Measurements from ENCODE around the gene AASDHPPT. TPM values are rescaled to one million over a fixed set of nuclear protein-coding genes. Genes with fewer than 3 reads are reported as not detected.
A peak's percentile ranks its signal among the peaks of the same experiment; 100 is the strongest.

Gene AASDHPPT
- polyA plus RNA-seq, 1 of the 3 experiments (the other 2 are of a cell fraction), result 19.1 TPM

DNA sequence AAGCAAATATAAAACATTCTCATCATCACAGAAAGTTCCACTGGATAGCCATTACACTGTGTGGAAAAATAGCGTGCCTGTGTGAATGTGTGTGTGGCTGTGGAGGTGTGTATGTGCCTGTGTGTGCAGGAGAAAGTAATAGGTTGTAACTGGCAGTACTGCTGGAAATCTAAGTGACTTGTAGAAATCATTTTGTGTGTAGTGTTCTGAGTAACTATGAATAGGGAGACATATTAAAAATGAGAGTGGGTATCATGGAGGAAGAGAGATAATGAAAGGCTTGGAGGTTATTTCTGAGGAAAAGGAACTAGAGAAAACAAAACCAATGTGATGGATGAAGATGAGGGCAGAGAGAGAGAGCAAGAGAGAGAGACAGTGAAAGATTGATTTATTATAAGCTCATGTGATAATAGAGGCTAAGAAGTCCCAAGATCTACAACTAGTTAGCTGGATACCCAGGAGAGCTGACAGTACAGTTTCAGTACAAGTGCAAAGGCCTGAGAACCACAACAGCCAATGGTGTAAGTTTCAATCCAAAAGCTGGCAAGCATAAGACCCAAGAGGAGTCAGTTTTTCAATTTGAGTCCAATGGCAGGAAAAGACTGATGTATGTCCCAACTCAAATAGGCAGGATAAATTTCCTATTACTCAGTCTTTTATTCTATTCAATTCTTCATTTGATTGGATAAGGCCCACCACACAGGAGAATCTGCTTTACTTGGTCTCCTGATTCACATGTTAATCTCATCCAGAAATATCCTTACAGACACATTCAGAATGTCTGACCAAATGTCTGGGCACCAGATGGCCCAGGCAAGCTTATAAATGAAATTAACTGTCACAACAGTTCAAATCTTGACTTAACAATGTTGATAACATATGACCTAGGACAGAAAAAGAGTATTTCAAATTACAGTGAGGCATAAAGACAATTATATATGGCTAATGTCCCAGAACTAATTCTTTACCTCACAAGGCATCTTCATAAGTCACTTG lies 15.2 kb upstream of the AASDHPPT start:
- Histone ChIP-seq H4K20me1 (ENCODE audit: insufficient read depth) (no peaks in the 10 kb centered on the region), H3K27me3 (ENCODE audit: insufficient read depth) (no peaks in the 10 kb centered on the region), H3K36me3 (replicated peaks in 1 of 2; ENCODE audit: control insufficient read depth in 1 of 2, insufficient read depth in 2 of 2, low read length in 1 of 2) (no peaks in the 10 kb centered on the region), H3K27ac (ENCODE audit: low read depth in 2 of 2, low read length in 1 of 2) (peak overlapping the region in 1 of 2 experiments; percentile 80; a peak in 1 of 4 replicates), H3K4me1 (ENCODE audit: control insufficient read depth in 1 of 2, insufficient read depth in 2 of 2, low read depth in 1 of 2, low read length in 1 of 2) (no peaks in the 10 kb centered on the region; a peak in 1 of 4 replicates), H3K9me2 (no peaks in the 10 kb centered on the region), H3F3A (replicated peaks; ENCODE audit: insufficient read depth) (no peaks in the 10 kb centered on the region), H3K9me3 (no peaks in the 10 kb centered on the region), H3K79me2 (ENCODE audit: insufficient read depth) (no peaks in the 10 kb centered on the region; the same call in 1 of the 2 replicates), H3K9ac (no peak overlapping the region), H3K4me3 (ENCODE audit: low read depth in 2 of 2, low read length in 1 of 2) (no peak overlapping the region), H2AFZ (ENCODE audit: low read depth) (no peak overlapping the region), H3K4me2 (no peak overlapping the region)
- peak; percentile 36 for DNase-seq
- ChIA-PET POLR2A (no interaction called here), CTCF (interaction anchor here (1.0 kb wide), 1 partner anchor 20 kb away, joined by 3 read pairs; no protein-coding TSS in a partner anchor)
- 92% methylated on average over 1 of the region's 1 CpG for WGBS (ENCODE audit: low lambda C conversion rate)
- TF ChIP-seq RCOR1 (IDR thresholded peaks at IDR 0.05; ENCODE audit: low read length) (peak; percentile 97), POLR2AphosphoS5 (IDR thresholded peaks at IDR 0.05; ENCODE audit: low read depth, low read length) (peak; percentile 52; the same call in 1 of the 2 replicates), GABPA (IDR thresholded peaks at IDR 0.05; ENCODE audit: low read depth) (no peak), EP300 (IDR thresholded peaks at IDR 0.05; ENCODE audit: borderline replicate concordance in 1 of 2, low read depth in 1 of 2, low read length in 1 of 2) (peak in 1 of 2 experiments; percentile 59; a peak in 1 of 4 replicates), MXI1 (IDR thresholded peaks at IDR 0.05; ENCODE audit: low read depth, low read length) (no peak), TCF12 (IDR thresholded peaks at IDR 0.05) (peak; percentile 77; the same call in 1 of the 2 replicates), GATA2 (CRISPR knock-in tag; IDR thresholded peaks at IDR 0.05) (peak; percentile 40; the same call in 1 of the 2 replicates), CHD2 (IDR thresholded peaks at IDR 0.05; ENCODE audit: low read length, partially characterized antibody) (peak; percentile 35)
- TF ChIP-seq, protein P1, sequence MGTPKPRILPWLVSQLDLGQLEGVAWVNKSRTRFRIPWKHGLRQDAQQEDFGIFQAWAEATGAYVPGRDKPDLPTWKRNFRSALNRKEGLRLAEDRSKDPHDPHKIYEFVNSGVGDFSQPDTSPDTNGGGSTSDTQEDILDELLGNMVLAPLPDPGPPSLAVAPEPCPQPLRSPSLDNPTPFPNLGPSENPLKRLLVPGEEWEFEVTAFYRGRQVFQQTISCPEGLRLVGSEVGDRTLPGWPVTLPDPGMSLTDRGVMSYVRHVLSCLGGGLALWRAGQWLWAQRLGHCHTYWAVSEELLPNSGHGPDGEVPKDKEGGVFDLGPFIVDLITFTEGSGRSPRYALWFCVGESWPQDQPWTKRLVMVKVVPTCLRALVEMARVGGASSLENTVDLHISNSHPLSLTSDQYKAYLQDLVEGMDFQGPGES (IDR thresholded peaks at IDR 0.05; ENCODE audit: low read depth, low read length), result no peak
- TF ChIP-seq, protein P2, sequence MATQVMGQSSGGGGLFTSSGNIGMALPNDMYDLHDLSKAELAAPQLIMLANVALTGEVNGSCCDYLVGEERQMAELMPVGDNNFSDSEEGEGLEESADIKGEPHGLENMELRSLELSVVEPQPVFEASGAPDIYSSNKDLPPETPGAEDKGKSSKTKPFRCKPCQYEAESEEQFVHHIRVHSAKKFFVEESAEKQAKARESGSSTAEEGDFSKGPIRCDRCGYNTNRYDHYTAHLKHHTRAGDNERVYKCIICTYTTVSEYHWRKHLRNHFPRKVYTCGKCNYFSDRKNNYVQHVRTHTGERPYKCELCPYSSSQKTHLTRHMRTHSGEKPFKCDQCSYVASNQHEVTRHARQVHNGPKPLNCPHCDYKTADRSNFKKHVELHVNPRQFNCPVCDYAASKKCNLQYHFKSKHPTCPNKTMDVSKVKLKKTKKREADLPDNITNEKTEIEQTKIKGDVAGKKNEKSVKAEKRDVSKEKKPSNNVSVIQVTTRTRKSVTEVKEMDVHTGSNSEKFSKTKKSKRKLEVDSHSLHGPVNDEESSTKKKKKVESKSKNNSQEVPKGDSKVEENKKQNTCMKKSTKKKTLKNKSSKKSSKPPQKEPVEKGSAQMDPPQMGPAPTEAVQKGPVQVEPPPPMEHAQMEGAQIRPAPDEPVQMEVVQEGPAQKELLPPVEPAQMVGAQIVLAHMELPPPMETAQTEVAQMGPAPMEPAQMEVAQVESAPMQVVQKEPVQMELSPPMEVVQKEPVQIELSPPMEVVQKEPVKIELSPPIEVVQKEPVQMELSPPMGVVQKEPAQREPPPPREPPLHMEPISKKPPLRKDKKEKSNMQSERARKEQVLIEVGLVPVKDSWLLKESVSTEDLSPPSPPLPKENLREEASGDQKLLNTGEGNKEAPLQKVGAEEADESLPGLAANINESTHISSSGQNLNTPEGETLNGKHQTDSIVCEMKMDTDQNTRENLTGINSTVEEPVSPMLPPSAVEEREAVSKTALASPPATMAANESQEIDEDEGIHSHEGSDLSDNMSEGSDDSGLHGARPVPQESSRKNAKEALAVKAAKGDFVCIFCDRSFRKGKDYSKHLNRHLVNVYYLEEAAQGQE (IDR thresholded peaks at IDR 0.05; ENCODE audit: low read depth, low read length), result no peak
- TF ChIP-seq, protein P3, sequence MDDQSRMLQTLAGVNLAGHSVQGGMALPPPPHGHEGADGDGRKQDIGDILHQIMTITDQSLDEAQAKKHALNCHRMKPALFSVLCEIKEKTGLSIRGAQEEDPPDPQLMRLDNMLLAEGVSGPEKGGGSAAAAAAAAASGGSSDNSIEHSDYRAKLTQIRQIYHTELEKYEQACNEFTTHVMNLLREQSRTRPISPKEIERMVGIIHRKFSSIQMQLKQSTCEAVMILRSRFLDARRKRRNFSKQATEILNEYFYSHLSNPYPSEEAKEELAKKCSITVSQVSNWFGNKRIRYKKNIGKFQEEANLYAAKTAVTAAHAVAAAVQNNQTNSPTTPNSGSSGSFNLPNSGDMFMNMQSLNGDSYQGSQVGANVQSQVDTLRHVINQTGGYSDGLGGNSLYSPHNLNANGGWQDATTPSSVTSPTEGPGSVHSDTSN (IDR thresholded peaks at IDR 0.05), result peak; percentile 46; the same call in 1 of the 2 replicates
